K562 (cell line): ENCODE measurements around the gene DBF4B. TPM values are rescaled to one million over a fixed set of nuclear protein-coding genes. Genes with fewer than 3 reads are reported as not detected.

Source experiments
- BDP1 ChIP-seq: IDR thresholded peaks from 3 replicates; pipeline ENCODE4 v1.6.1; 2011; ENCODE audit not compliant: insufficient read length, insufficient read depth
- BHLHE40 ChIP-seq: IDR thresholded peaks from 2 replicates; pipeline ENCODE4 v1.6.1; 2011; ENCODE audit warnings: low read length, improper control_type of control experiment
- CREBBP ChIP-seq: IDR thresholded peaks from one replicate; pipeline ENCODE4 v1.6.1; 2012; ENCODE audit warnings: low read depth, mild to moderate bottlenecking, control low read depth, inconsistent platforms, low read length
- GATAD2A ChIP-seq: fragments of 450-650 bp; IDR thresholded peaks from 2 replicates; pipeline ENCODE4 v1.6.1; 2017
- HDAC2 ChIP-seq: fragments of 450-650 bp; IDR thresholded peaks from 2 replicates; pipeline ENCODE4 v1.6.1; 2016; ENCODE audit warnings: mild to moderate bottlenecking
- MAZ ChIP-seq, 2 experiments: fragments of 450-650 bp in 1 of 2; sonication (generic) in 1 of 2; formaldehyde crosslinking; IDR thresholded peaks in 1 of 2; conservative IDR thresholded peaks in 1 of 2; 2 replicates each; pipeline versions ENCODE4 v1.4.0 to v1.5.0; 2020; ENCODE audit warnings: mild to moderate bottlenecking in 1 of 2, missing genetic modification reagents in 1 of 2
- MYNN ChIP-seq, 2 experiments: sonication (generic); formaldehyde crosslinking in 1 of 2; IDR thresholded peaks; 2 replicates each; pipeline versions ENCODE4 v1.5.0 to v1.6.1; 2016 to 2020; ENCODE audit warnings: antibody characterized with exemption in 1 of 2, missing genetic modification reagents in 1 of 2
- NFE2 ChIP-seq: IDR thresholded peaks from 2 replicates; pipeline ENCODE4 v1.6.1; 2014; ENCODE audit warnings: antibody characterized with exemption, low read depth
- NFIC ChIP-seq: fragments of 450-650 bp; IDR thresholded peaks from 2 replicates; pipeline ENCODE4 v1.6.1; 2017; ENCODE audit warnings: mild to moderate bottlenecking, inconsistent platforms
- NRF1 ChIP-seq, 2 experiments: fragments of 450-650 bp; IDR thresholded peaks in 1 of 2; conservative IDR thresholded peaks in 1 of 2; 2 replicates each; pipeline ENCODE4 v1.6.1; 2014; ENCODE audit warnings: mild to moderate bottlenecking in 2 of 2
- RAD51 ChIP-seq: fragments of 450-650 bp; IDR thresholded peaks from 2 replicates; pipeline ENCODE4 v1.7.1; 2016; ENCODE audit warnings: low read depth, mild to moderate bottlenecking, borderline replicate concordance
- SOX6 ChIP-seq: fragments of 450-650 bp; IDR thresholded peaks from 2 replicates; pipeline ENCODE4 v1.6.1; 2014; ENCODE audit warnings: mild to moderate bottlenecking
- ZC3H11A ChIP-seq: IDR thresholded peaks from 2 replicates; pipeline ENCODE4 v1.6.1; 2012; ENCODE audit warnings: low read depth, low read length, improper control_type of control experiment
- ZFP1 ChIP-seq: fragments of 450-650 bp; formaldehyde crosslinking; IDR thresholded peaks from 2 replicates; pipeline ENCODE4 v1.4.0; 2020; ENCODE audit warnings: mild to moderate bottlenecking, mixed read lengths
- ZNF282 ChIP-seq: sonication (generic); formaldehyde crosslinking; IDR thresholded peaks from 2 replicates; pipeline ENCODE4 v1.8.1; 2023; ENCODE audit warnings: missing genetic modification reagents
- ZNF780A ChIP-seq: fragments of 250-450 bp; sonication (Bioruptor Pico); IDR thresholded peaks from 2 replicates; pipeline ENCODE4 v1.5.0; 2021; ENCODE audit warnings: mild to moderate bottlenecking
- polyA plus RNA-seq, 8 experiments: library from polyadenylated mRNA; depleted of rRNA in 4 of 8; stranded (reverse) in 5 of 8; unstranded in 3 of 8; fragments of >200 nt; fragmentation: Nextera tagmentation in 2 of 8; fragmentation: Illumina TruSeq in 1 of 8; extraction: Ambion mirVana in 2 of 8; extraction: Trizol in 1 of 8; gene quantifications; 2 replicates each; pipeline versions ENCODE4 v1.2.1 to v1.2.3, GENCODE V29; 2011 to 2014; ENCODE audit warnings: inconsistent platforms in 1 of 8, missing spikeins in 1 of 8
- total RNA-seq, 7 experiments: library from RNA; depleted of rRNA in 6 of 7; stranded (reverse); fragments of >200 nt in 6 of 7; fragmentation: Illumina TruSeq in 2 of 7; extraction: Trizol in 2 of 7; gene quantifications; 2 replicates each; pipeline versions ENCODE4 v1.2.1 to v1.2.3, GENCODE V29; 2011 to 2021; ENCODE audit warnings: low replicate concordance in 1 of 7
- TF ChIP-seq, protein P1 (sequence below): fragments of 450-650 bp; IDR thresholded peaks from 2 replicates; pipeline ENCODE4 v1.6.1; 2016; ENCODE audit warnings: borderline replicate concordance
- TF ChIP-seq, protein P2 (sequence below): sonication (generic); formaldehyde crosslinking; IDR thresholded peaks from 2 replicates; pipeline ENCODE4 v1.8.0; 2022; ENCODE audit warnings: mild to moderate bottlenecking, missing genetic modification reagents
- TF ChIP-seq, protein P3 (sequence below): sonication (generic); formaldehyde crosslinking; IDR thresholded peaks from 2 replicates; pipeline ENCODE4 v1.8.1; 2023; ENCODE audit warnings: mild to moderate bottlenecking, missing genetic modification reagents
- TF ChIP-seq, protein P4 (sequence below): fragments of 450-650 bp; IDR thresholded peaks from 2 replicates; pipeline ENCODE4 v1.6.1; 2016; ENCODE audit warnings: antibody characterized with exemption

Gene DBF4B
- total and polyA plus RNA-seq, 9 of the 15 experiments (the other 6 are each of a cell fraction or from before 2014, with no cell fraction given): 2.5 to 26.9 (median 14.6) TPM

DNA sequence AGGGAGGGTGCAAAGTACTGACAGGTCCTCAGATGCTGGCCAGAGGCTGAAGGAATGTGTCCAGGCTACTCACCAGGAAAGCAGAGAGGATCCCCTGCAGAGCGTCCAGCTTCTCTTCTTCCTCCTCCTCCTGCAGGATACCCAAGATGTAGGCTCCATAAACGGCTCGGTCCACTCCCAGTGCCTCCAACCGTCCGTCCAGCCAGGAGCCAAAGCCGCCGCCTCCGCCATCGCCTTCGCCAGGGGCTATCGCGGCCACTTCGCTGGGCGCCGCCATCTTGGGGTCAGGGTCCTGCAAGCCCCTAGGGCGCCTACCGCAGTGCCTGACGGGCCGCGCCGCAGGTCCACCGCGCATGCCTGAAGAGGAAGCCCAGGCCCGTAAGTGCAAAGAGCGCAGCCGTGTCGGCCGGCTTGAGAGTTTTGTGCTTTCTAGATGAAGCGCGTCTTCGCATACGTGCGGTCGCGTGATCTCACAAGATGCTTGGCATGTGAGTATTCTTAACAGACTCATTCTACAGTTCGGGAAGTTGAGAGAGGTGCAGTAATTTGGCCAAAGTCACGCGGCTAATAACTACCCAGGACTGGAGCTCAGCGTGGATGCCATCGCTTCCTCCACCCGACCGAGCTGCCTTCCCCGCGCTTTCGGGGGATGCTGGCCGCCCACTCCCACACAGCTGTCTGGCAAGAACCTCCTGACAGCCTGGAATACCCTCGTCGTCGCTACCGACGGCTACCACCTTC, 18.8 kb upstream of the DBF4B start, which contains the start of gene CCDC43 (continued):
- TF ChIP-seq, protein P1, sequence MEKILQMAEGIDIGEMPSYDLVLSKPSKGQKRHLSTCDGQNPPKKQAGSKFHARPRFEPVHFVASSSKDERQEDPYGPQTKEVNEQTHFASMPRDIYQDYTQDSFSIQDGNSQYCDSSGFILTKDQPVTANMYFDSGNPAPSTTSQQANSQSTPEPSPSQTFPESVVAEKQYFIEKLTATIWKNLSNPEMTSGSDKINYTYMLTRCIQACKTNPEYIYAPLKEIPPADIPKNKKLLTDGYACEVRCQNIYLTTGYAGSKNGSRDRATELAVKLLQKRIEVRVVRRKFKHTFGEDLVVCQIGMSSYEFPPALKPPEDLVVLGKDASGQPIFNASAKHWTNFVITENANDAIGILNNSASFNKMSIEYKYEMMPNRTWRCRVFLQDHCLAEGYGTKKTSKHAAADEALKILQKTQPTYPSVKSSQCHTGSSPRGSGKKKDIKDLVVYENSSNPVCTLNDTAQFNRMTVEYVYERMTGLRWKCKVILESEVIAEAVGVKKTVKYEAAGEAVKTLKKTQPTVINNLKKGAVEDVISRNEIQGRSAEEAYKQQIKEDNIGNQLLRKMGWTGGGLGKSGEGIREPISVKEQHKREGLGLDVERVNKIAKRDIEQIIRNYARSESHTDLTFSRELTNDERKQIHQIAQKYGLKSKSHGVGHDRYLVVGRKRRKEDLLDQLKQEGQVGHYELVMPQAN: peak; percentile 72; the same call in 1 of the 2 replicates
- TF ChIP-seq NFIC (no peak), GATAD2A (no peak), HDAC2 (no peak), ZNF282 (CRISPR knock-in tag) (no peak), ZNF780A (CRISPR knock-in tag) (no peak), MYNN (IDR thresholded peaks at IDR 0.05) (no peak), MYNN (CRISPR knock-in tag; IDR thresholded peaks at IDR 0.05) (no peak), BDP1 (no peak), ZFP1 (CRISPR knock-in tag) (no peak), MAZ (CRISPR knock-in tag; conservative IDR thresholded peaks at IDR 0.05 in 1 of 2, IDR thresholded peaks at IDR 0.05 in 1 of 2) (peak; percentile 22 to 45; a peak in 1 of 4 replicates), BHLHE40 (peak; percentile 97), CREBBP (no peak), NRF1 (conservative IDR thresholded peaks at IDR 0.05 in 1 of 2, IDR thresholded peaks at IDR 0.05 in 1 of 2) (peak; percentile 95 to 96), SOX6 (no peak), ZC3H11A (no peak), RAD51 (no peak; the same call in 1 of the 2 replicates), NFE2 (no peak; the same call in 1 of the 2 replicates)
- TF ChIP-seq, protein P2, sequence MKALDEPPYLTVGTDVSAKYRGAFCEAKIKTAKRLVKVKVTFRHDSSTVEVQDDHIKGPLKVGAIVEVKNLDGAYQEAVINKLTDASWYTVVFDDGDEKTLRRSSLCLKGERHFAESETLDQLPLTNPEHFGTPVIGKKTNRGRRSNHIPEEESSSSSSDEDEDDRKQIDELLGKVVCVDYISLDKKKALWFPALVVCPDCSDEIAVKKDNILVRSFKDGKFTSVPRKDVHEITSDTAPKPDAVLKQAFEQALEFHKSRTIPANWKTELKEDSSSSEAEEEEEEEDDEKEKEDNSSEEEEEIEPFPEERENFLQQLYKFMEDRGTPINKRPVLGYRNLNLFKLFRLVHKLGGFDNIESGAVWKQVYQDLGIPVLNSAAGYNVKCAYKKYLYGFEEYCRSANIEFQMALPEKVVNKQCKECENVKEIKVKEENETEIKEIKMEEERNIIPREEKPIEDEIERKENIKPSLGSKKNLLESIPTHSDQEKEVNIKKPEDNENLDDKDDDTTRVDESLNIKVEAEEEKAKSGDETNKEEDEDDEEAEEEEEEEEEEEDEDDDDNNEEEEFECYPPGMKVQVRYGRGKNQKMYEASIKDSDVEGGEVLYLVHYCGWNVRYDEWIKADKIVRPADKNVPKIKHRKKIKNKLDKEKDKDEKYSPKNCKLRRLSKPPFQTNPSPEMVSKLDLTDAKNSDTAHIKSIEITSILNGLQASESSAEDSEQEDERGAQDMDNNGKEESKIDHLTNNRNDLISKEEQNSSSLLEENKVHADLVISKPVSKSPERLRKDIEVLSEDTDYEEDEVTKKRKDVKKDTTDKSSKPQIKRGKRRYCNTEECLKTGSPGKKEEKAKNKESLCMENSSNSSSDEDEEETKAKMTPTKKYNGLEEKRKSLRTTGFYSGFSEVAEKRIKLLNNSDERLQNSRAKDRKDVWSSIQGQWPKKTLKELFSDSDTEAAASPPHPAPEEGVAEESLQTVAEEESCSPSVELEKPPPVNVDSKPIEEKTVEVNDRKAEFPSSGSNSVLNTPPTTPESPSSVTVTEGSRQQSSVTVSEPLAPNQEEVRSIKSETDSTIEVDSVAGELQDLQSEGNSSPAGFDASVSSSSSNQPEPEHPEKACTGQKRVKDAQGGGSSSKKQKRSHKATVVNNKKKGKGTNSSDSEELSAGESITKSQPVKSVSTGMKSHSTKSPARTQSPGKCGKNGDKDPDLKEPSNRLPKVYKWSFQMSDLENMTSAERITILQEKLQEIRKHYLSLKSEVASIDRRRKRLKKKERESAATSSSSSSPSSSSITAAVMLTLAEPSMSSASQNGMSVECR (CRISPR knock-in tag): peak; percentile 85
- TF ChIP-seq, protein P3, sequence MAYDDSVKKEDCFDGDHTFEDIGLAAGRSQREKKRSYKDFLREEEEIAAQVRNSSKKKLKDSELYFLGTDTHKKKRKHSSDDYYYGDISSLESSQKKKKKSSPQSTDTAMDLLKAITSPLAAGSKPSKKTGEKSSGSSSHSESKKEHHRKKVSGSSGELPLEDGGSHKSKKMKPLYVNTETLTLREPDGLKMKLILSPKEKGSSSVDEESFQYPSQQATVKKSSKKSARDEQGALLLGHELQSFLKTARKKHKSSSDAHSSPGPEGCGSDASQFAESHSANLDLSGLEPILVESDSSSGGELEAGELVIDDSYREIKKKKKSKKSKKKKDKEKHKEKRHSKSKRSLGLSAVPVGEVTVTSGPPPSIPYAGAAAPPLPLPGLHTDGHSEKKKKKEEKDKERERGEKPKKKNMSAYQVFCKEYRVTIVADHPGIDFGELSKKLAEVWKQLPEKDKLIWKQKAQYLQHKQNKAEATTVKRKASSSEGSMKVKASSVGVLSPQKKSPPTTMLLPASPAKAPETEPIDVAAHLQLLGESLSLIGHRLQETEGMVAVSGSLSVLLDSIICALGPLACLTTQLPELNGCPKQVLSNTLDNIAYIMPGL: 0 out of 2 replicates have a peak, but pooled peaks have one; percentile 10
- TF ChIP-seq, protein P4, sequence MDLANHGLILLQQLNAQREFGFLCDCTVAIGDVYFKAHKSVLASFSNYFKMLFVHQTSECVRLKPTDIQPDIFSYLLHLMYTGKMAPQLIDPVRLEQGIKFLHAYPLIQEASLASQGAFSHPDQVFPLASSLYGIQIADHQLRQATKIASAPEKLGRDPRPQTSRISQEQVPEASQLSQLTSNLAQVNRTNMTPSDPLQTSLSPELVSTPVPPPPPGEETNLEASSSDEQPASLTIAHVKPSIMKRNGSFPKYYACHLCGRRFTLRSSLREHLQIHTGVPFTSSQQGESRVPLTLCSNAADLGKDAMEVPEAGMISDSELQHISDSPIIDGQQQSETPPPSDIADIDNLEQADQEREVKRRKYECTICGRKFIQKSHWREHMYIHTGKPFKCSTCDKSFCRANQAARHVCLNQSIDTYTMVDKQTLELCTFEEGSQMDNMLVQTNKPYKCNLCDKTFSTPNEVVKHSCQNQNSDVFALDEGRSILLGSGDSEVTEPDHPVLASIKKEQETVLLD: peak; percentile 62; the same call in 1 of the 2 replicates
